Transverse colon (tissue), 3 donors: ENCODE results near the gene ZNF148.

ENCODE experiments used
- CTCF ChIP-seq, 5 experiments: fragments of 200-600 bp in 3 of 5; fragments of 450-650 bp in 2 of 5; sonication (generic) in 3 of 5; IDR thresholded peaks; 1 replicate in 2 of 5; 2 replicates in 3 of 5; pipeline ENCODE4 v1.5.1; 2016 to 2017; ENCODE audit warnings: antibody characterized with exemption in 5 of 5, inconsistent platforms in 3 of 5, mild to moderate bottlenecking in 2 of 5, moderate library complexity in 1 of 5
- POLR2A ChIP-seq: fragments of 450-650 bp; IDR thresholded peaks from one replicate; pipeline ENCODE4 v1.6.1; 2016; ENCODE audit warnings: antibody characterized with exemption, mild to moderate bottlenecking, moderate library complexity

GRCh38 chr3:125256675-125257074 lies 118.5 kb downstream of the ZNF148 start:
- no peak for TF ChIP-seq CTCF (IDR thresholded peaks at IDR 0.05)
- no peak for TF ChIP-seq POLR2A
